ENCODE data around the gene AVEN. TPM values are rescaled to one million over a fixed set of nuclear protein-coding genes. Genes with fewer than 3 reads are reported as not detected.

The AVEN gene
- total and polyA plus RNA-seq, 2 experiments from 2014 or later: 18.2 to 27.0 TPM

DNA sequence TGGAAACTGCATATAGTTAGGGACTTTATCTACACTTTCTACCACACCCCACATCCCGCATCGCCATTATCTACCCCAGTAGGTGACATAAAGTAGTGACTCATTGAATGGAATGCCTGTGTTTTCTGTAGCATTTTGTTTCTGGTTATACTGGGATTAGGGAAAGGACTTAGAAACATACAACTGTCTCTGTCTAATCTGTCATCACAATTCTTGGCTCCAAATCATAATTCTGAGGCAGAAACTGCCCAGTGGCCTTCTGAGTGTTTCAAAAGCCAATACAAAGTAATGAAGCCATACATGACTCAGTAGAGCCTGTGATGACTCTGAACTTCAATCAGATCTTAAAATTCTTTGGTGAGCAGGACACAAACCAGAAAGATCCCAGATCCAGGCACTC lies 186.4 kb downstream of the AVEN start:
- TF ChIP-seq EZH2phosphoT487 (IDR thresholded peaks at IDR 0.05; ENCODE audit: insufficient read depth, low read depth): no peak
- TF ChIP-seq EZH2 (IDR thresholded peaks at IDR 0.05; ENCODE audit: insufficient read depth, poor library complexity, severe bottlenecking): no peak
- Histone ChIP-seq H3K4me2 (ENCODE audit: unreplicated experiment) (peak overlapping the region; percentile 51), H3K4me3 (no peak overlapping the region; the same call in 1 of the 2 replicates), H3K9me2 (ENCODE audit: insufficient read depth) (no peaks in the 10 kb centered on the region), H2AFZ (no peak overlapping the region), H3K9ac (no peak overlapping the region), H3K4me1 (ENCODE audit: insufficient read depth) (peaks cover 16% of the 10 kb centered on the region), H3K27me3 (replicated peaks; ENCODE audit: insufficient read depth) (no peaks in the 10 kb centered on the region), H3K27ac (peak overlapping the region; percentile 13; the same call in 1 of the 2 replicates), H4K20me1 (ENCODE audit: insufficient read depth) (no peaks in the 10 kb centered on the region), H3F3A (ENCODE audit: insufficient read depth) (peaks cover 17% of the 10 kb centered on the region; the same call in 1 of the 2 replicates), H3K79me2 (ENCODE audit: insufficient read depth) (no peaks in the 10 kb centered on the region), H3K9me3 (ENCODE audit: low read depth) (no peaks in the 10 kb centered on the region), H3K36me3 (ENCODE audit: low read depth) (no peaks in the 10 kb centered on the region)
- DNase-seq: peak; percentile 79
- in situ Hi-C loops (cut with MboI): no loop called here
- WGBS, 2 experiments (ENCODE audit: low coverage in 1 of 2, low lambda C conversion rate in 2 of 2, missing lambda C conversion rate in 2 of 2): 10 to 17% methylated on average over 2 of the region's 2 CpGs

DNA sequence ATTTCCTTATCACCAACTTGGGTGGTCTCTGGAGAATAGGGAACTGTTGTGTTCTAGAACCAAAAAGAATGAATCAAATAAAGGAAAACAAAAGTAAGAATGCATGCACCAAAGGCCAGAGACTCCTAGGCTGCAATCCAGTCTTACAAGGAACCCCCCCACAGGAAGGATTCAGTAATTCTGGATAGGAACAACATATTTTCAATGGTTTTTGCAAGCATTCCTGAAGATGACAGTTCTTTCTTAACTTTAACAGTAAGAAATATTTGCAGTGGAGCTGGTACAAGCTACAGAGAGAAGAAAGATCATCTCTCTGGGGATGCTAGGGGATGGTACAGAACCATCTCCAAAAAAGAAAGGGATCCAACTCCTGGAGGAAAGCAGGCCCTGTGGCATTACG lies 186.9 kb downstream of the AVEN start:
- H3K27me3 ChIP-seq (replicated peaks; ENCODE audit: insufficient read depth): no peaks in the 10 kb centered on the region
- TF ChIP-seq EZH2 (IDR thresholded peaks at IDR 0.05; ENCODE audit: insufficient read depth, poor library complexity, severe bottlenecking) (no peak), EZH2phosphoT487 (IDR thresholded peaks at IDR 0.05; ENCODE audit: insufficient read depth, low read depth) (no peak)
- no peaks in the 10 kb centered on the region for H3K79me2 ChIP-seq (ENCODE audit: insufficient read depth)
- in situ Hi-C loops (cut with MboI): no loop called here
- DNase-seq: peak; percentile 50
- H3K4me1 ChIP-seq (ENCODE audit: insufficient read depth): peaks cover 16% of the 10 kb centered on the region
- no peaks in the 10 kb centered on the region for H4K20me1 ChIP-seq (ENCODE audit: insufficient read depth)
- H3K4me2 ChIP-seq (ENCODE audit: unreplicated experiment): no peak overlapping the region
- no peaks in the 10 kb centered on the region for H3K9me3 ChIP-seq (ENCODE audit: low read depth)
- no peaks in the 10 kb centered on the region for H3K9me2 ChIP-seq (ENCODE audit: insufficient read depth)
- no peaks in the 10 kb centered on the region for H3K36me3 ChIP-seq (ENCODE audit: low read depth)
- H3K27ac ChIP-seq: peak overlapping the region; percentile 13; the same call in 1 of the 2 replicates
- H3F3A ChIP-seq (ENCODE audit: insufficient read depth): peaks cover 17% of the 10 kb centered on the region; the same call in 1 of the 2 replicates
- H3K4me3 ChIP-seq: no peak overlapping the region
- WGBS, 2 experiments (ENCODE audit: low coverage in 1 of 2, low lambda C conversion rate in 2 of 2, missing lambda C conversion rate in 2 of 2): 73 to 82% methylated on average over 1 of the region's 1 CpG
- no peak overlapping the region for H3K9ac ChIP-seq
- H2AFZ ChIP-seq: no peak overlapping the region

DNA sequence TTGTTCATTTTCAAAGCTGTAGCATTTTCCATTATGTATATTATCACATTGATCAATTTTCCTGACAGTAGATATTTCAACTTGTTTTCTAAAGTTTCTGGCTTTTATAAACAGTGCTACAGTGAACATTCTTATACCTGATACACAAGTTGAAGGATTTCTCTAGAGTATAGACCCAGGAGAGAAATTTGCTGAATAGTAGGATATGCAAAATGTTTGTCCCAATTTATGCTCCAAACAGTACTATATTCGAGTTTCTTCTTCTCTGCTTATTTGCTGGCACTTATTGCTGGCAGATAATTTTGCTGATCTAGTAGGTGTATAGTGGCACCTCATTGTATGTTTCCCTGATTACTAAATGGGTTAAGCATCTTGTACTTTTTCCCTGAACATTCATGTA lies 187.9 kb downstream of the AVEN start:
- Histone ChIP-seq H3K79me2 (ENCODE audit: insufficient read depth) (no peaks in the 10 kb centered on the region), H3K27ac (no peak overlapping the region), H3K4me1 (ENCODE audit: insufficient read depth) (peaks cover 16% of the 10 kb centered on the region), H3K36me3 (ENCODE audit: low read depth) (no peaks in the 10 kb centered on the region), H3K27me3 (replicated peaks; ENCODE audit: insufficient read depth) (no peaks in the 10 kb centered on the region), H3K4me2 (ENCODE audit: unreplicated experiment) (no peak overlapping the region), H3F3A (ENCODE audit: insufficient read depth) (peaks cover 17% of the 10 kb centered on the region; the same call in 1 of the 2 replicates), H4K20me1 (ENCODE audit: insufficient read depth) (no peaks in the 10 kb centered on the region), H2AFZ (no peak overlapping the region), H3K9me3 (ENCODE audit: low read depth) (no peaks in the 10 kb centered on the region), H3K4me3 (no peak overlapping the region), H3K9ac (no peak overlapping the region), H3K9me2 (ENCODE audit: insufficient read depth) (no peaks in the 10 kb centered on the region)
- WGBS, 2 experiments (ENCODE audit: low coverage in 1 of 2, low lambda C conversion rate in 2 of 2, missing lambda C conversion rate in 2 of 2): 47 to 56% methylated on average over 1 of the region's 1 CpG
- in situ Hi-C loops (cut with MboI): no loop called here
- no peak for TF ChIP-seq EZH2phosphoT487 (IDR thresholded peaks at IDR 0.05; ENCODE audit: insufficient read depth, low read depth)
- TF ChIP-seq EZH2 (IDR thresholded peaks at IDR 0.05; ENCODE audit: insufficient read depth, poor library complexity, severe bottlenecking): no peak
- no peak for DNase-seq

DNA sequence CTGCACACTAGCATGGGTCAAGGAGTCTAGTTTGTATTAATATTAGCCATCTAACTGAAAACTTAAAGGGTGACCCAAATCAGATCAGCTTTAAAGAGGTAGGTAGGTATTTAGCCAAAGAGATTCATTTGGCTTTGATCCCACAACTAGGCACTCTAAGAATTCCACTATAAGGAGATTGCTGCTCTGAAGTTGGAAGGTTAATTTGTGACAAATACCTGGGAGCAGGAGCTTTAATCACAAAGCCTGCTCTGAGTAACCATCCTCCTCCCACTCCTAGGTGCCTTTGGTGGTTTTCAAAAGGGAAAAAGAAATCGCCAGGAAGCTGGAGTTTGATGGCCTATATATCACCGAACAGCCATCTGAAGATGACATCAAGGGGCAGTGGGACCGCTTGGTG lies 191.0 kb downstream of the AVEN start:
- no peaks in the 10 kb centered on the region for H3K79me2 ChIP-seq (ENCODE audit: insufficient read depth)
- H3K4me2 ChIP-seq (ENCODE audit: unreplicated experiment): no peak overlapping the region
- in situ Hi-C loops (cut with MboI): no loop called here
- H3K27ac ChIP-seq: no peak overlapping the region
- H3K27me3 ChIP-seq (replicated peaks; ENCODE audit: insufficient read depth): no peaks in the 10 kb centered on the region
- H3K9me3 ChIP-seq (ENCODE audit: low read depth): no peaks in the 10 kb centered on the region
- no peak for DNase-seq
- no peaks in the 10 kb centered on the region for H3K36me3 ChIP-seq (ENCODE audit: low read depth)
- TF ChIP-seq EZH2 (IDR thresholded peaks at IDR 0.05; ENCODE audit: insufficient read depth, poor library complexity, severe bottlenecking): no peak
- no peak for TF ChIP-seq EZH2phosphoT487 (IDR thresholded peaks at IDR 0.05; ENCODE audit: insufficient read depth, low read depth)
- no peak overlapping the region for H3K4me3 ChIP-seq
- H3K9me2 ChIP-seq (ENCODE audit: insufficient read depth): no peaks in the 10 kb centered on the region
- 93 to 98% methylated on average over 3 of the region's 3 CpGs for WGBS, 2 experiments (ENCODE audit: low coverage in 1 of 2, low lambda C conversion rate in 2 of 2, missing lambda C conversion rate in 2 of 2)
- H3K9ac ChIP-seq: no peak overlapping the region
- peaks cover 9% of the 10 kb centered on the region; the same call in 1 of the 2 replicates for H3F3A ChIP-seq (ENCODE audit: insufficient read depth)
- H3K4me1 ChIP-seq (ENCODE audit: insufficient read depth): peaks cover 9% of the 10 kb centered on the region
- no peaks in the 10 kb centered on the region for H4K20me1 ChIP-seq (ENCODE audit: insufficient read depth)
- H2AFZ ChIP-seq: no peak overlapping the region

DNA sequence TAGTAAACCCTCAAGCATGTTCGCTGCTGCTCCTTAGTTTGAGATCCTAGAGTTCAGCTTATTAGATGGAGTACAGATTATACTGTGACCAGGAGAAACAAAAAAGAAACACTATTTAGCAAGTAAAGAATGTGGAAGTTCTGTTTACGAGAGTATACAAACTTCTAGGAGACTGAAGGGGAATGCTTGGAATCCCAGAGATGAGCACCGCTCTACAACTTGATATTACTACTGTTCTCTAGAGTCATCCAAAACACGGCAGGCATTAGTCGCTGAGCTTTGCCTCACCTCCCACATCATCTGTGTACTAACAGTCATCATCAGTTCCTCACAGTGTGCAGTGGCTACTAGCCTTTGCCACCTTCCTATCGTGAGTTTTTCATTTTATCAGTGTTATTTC lies 192.1 kb downstream of the AVEN start:
- Histone ChIP-seq H3K36me3 (ENCODE audit: low read depth) (no peaks in the 10 kb centered on the region), H3K9ac (no peak overlapping the region), H3K27me3 (replicated peaks; ENCODE audit: insufficient read depth) (no peaks in the 10 kb centered on the region), H4K20me1 (ENCODE audit: insufficient read depth) (no peaks in the 10 kb centered on the region), H3K27ac (no peak overlapping the region), H3F3A (ENCODE audit: insufficient read depth) (no peaks in the 10 kb centered on the region), H3K79me2 (ENCODE audit: insufficient read depth) (no peaks in the 10 kb centered on the region), H3K4me3 (no peak overlapping the region), H2AFZ (no peak overlapping the region), H3K9me2 (ENCODE audit: insufficient read depth) (no peaks in the 10 kb centered on the region), H3K4me2 (ENCODE audit: unreplicated experiment) (no peak overlapping the region), H3K4me1 (ENCODE audit: insufficient read depth) (no peaks in the 10 kb centered on the region; the same call in 1 of the 2 replicates), H3K9me3 (ENCODE audit: low read depth) (no peaks in the 10 kb centered on the region)
- no peak for TF ChIP-seq EZH2phosphoT487 (IDR thresholded peaks at IDR 0.05; ENCODE audit: insufficient read depth, low read depth)
- TF ChIP-seq EZH2 (IDR thresholded peaks at IDR 0.05; ENCODE audit: insufficient read depth, poor library complexity, severe bottlenecking): no peak
- DNase-seq: peak; percentile 8
- 63 to 72% methylated on average over 6 of the region's 6 CpGs for WGBS, 2 experiments (ENCODE audit: low coverage in 1 of 2, low lambda C conversion rate in 2 of 2, missing lambda C conversion rate in 2 of 2)
- in situ Hi-C loops (cut with MboI): no loop called here

Data from GM23248 (cell line).